ENCODE measurements around the gene ST6GALNAC3.

Gene ST6GALNAC3

GRCh38 chr1:76627498-76627897 lies 553.0 kb downstream of the ST6GALNAC3 start:
- TF ChIP-seq, protein P1, sequence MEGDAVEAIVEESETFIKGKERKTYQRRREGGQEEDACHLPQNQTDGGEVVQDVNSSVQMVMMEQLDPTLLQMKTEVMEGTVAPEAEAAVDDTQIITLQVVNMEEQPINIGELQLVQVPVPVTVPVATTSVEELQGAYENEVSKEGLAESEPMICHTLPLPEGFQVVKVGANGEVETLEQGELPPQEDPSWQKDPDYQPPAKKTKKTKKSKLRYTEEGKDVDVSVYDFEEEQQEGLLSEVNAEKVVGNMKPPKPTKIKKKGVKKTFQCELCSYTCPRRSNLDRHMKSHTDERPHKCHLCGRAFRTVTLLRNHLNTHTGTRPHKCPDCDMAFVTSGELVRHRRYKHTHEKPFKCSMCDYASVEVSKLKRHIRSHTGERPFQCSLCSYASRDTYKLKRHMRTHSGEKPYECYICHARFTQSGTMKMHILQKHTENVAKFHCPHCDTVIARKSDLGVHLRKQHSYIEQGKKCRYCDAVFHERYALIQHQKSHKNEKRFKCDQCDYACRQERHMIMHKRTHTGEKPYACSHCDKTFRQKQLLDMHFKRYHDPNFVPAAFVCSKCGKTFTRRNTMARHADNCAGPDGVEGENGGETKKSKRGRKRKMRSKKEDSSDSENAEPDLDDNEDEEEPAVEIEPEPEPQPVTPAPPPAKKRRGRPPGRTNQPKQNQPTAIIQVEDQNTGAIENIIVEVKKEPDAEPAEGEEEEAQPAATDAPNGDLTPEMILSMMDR (IDR thresholded peaks at IDR 0.05; ENCODE audit: borderline replicate concordance, control extremely low read depth, extremely low read depth, insufficient read depth, missing control alignments) = no peak
- no peak for DNase-seq (ENCODE audit: low spot score)
- in situ Hi-C loops (cut with MboI; ENCODE audit: low sequenced_read_pairs, unreplicated experiment) = no loop called here

GRCh38 chr1:76627901-76628300 lies 553.4 kb downstream of the ST6GALNAC3 start:
- in situ Hi-C loops (cut with MboI; ENCODE audit: low sequenced_read_pairs, unreplicated experiment) = no loop called here
- TF ChIP-seq, protein P1 (IDR thresholded peaks at IDR 0.05; ENCODE audit: borderline replicate concordance, control extremely low read depth, extremely low read depth, insufficient read depth, missing control alignments) = no peak
- no peak for DNase-seq (ENCODE audit: low spot score)

- in situ Hi-C loops (cut with MboI; ENCODE audit: low sequenced_read_pairs, unreplicated experiment) = no loop called here
- DNase-seq (ENCODE audit: low spot score) = no peak
- TF ChIP-seq, protein P1 (IDR thresholded peaks at IDR 0.05; ENCODE audit: borderline replicate concordance, control extremely low read depth, extremely low read depth, insufficient read depth, missing control alignments) = no peak
Measured at GRCh38 chr1:76632136-76632535, 557.6 kb downstream of the ST6GALNAC3 start.

- in situ Hi-C loops (cut with MboI; ENCODE audit: low sequenced_read_pairs, unreplicated experiment) = no loop called here
- no peak for DNase-seq (ENCODE audit: low spot score)
- TF ChIP-seq, protein P1 (IDR thresholded peaks at IDR 0.05; ENCODE audit: borderline replicate concordance, control extremely low read depth, extremely low read depth, insufficient read depth, missing control alignments) = no peak
Measured at GRCh38 chr1:76635784-76636183, 561.2 kb downstream of the ST6GALNAC3 start.

- TF ChIP-seq, protein P1 (IDR thresholded peaks at IDR 0.05; ENCODE audit: borderline replicate concordance, control extremely low read depth, extremely low read depth, insufficient read depth, missing control alignments) = no peak
- no peak for DNase-seq (ENCODE audit: low spot score)
- in situ Hi-C loops (cut with MboI; ENCODE audit: low sequenced_read_pairs, unreplicated experiment) = no loop called here
Measured at GRCh38 chr1:76639181-76639580, 564.6 kb downstream of the ST6GALNAC3 start.

- in situ Hi-C loops (cut with MboI; ENCODE audit: low sequenced_read_pairs, unreplicated experiment) = no loop called here
- no peak for DNase-seq (ENCODE audit: low spot score)
- TF ChIP-seq, protein P1 (IDR thresholded peaks at IDR 0.05; ENCODE audit: borderline replicate concordance, control extremely low read depth, extremely low read depth, insufficient read depth, missing control alignments) = no peak
Measured at GRCh38 chr1:76640092-76640491, 565.5 kb downstream of the ST6GALNAC3 start.

- DNase-seq (ENCODE audit: low spot score) = no peak
- TF ChIP-seq, protein P1 (IDR thresholded peaks at IDR 0.05; ENCODE audit: borderline replicate concordance, control extremely low read depth, extremely low read depth, insufficient read depth, missing control alignments) = no peak
Measured at GRCh38 chr1:76640723-76641122, 566.2 kb downstream of the ST6GALNAC3 start.

More at GRCh38 chr1:76640723-76641122, 566.2 kb downstream of the ST6GALNAC3 start:
- in situ Hi-C loops (cut with MboI; ENCODE audit: low sequenced_read_pairs, unreplicated experiment) = no loop called here
